SK-N-SH (cell line): ENCODE measurements around the gene TRMT61B. TPM values are rescaled to one million over a fixed set of nuclear protein-coding genes. Genes with fewer than 3 reads are reported as not detected.

Source experiments
- CTCF ChIA-PET: fragments of 300-600, 350-600 bp; formaldehyde crosslinking; extraction: SDS; loops from one replicate; lab custom pipeline; 2021; lab: Yijun Ruan, JAX
- POLR2A ChIA-PET: fragments of 350-600 bp; sonication (Branson Sonifier 250); formaldehyde crosslinking; extraction: SDS; loops from one replicate; lab custom pipeline; 2020; ENCODE audit warnings: antibody characterized with exemption, inconsistent platforms; lab: Yijun Ruan, JAX
- DNase-seq: peaks from one replicate; pipeline ENCODE4 v3.0.0; 2012
- H2AFZ ChIP-seq: fragments of 200-600 bp; sonication (generic); 2 replicates; pipeline ENCODE4 v1.8.1; 2016; ENCODE audit warnings: antibody characterized with exemption, mild to moderate bottlenecking, low read depth
- H3F3A ChIP-seq: fragments of 200-600 bp; sonication (generic); replicated peaks from 2 replicates; pipeline ENCODE3; 2016; ENCODE audit warnings: antibody characterized with exemption, mild to moderate bottlenecking; ENCODE audit not compliant: insufficient read depth
- H3K27ac ChIP-seq, 2 experiments: fragments of 200-500 bp in 1 of 2; fragments of 200-600 bp in 1 of 2; sonication (Bioruptor generic) in 1 of 2; sonication (generic), shearing (Covaris generic) in 1 of 2; 2 replicates each; pipeline versions ENCODE4 v1.5.1 to v1.6.1; 2014 to 2016; ENCODE audit warnings: low read depth in 2 of 2, inconsistent platforms in 1 of 2, low read length in 1 of 2, mild to moderate bottlenecking in 1 of 2, mixed read lengths in 1 of 2
- H3K27me3 ChIP-seq: fragments of 200-600 bp; sonication (generic), shearing (Covaris generic); 2 replicates; pipeline ENCODE4 v1.6.1; 2016; ENCODE audit warnings: mixed run types; ENCODE audit not compliant: insufficient read depth
- H3K36me3 ChIP-seq, 2 experiments: fragments of 200-500 bp in 1 of 2; fragments of 200-600 bp in 1 of 2; sonication (Bioruptor generic) in 1 of 2; sonication (generic) in 1 of 2; replicated peaks in 1 of 2; 2 replicates each; pipeline versions ENCODE3 to v1.5.1; 2014 to 2016; ENCODE audit warnings: low read length in 1 of 2, mild to moderate bottlenecking in 1 of 2; ENCODE audit not compliant: insufficient read depth in 2 of 2, control insufficient read depth in 1 of 2
- H3K4me1 ChIP-seq, 2 experiments: fragments of 200-500 bp in 1 of 2; fragments of 200-600 bp in 1 of 2; sonication (Bioruptor generic) in 1 of 2; sonication (generic), shearing (Covaris generic) in 1 of 2; 2 replicates each; pipeline versions ENCODE4 v1.5.1 to v1.6.1; 2014 to 2016; ENCODE audit warnings: low read depth in 1 of 2, low read length in 1 of 2, mixed run types in 1 of 2; ENCODE audit not compliant: insufficient read depth in 2 of 2, control insufficient read depth in 1 of 2
- H3K4me2 ChIP-seq: fragments of 200-600 bp; sonication (generic), shearing (Covaris generic); 2 replicates; pipeline ENCODE4 v1.6.1; 2017; ENCODE audit warnings: mixed run types
- H3K4me3 ChIP-seq, 2 experiments: fragments of 200-500 bp in 1 of 2; fragments of 200-600 bp in 1 of 2; sonication (Bioruptor generic) in 1 of 2; sonication (generic), shearing (Covaris generic) in 1 of 2; 2 replicates each; pipeline versions ENCODE4 v1.5.1 to v1.8.1; 2014 to 2016; ENCODE audit warnings: low read depth in 2 of 2, inconsistent platforms in 1 of 2, low read length in 1 of 2, mild to moderate bottlenecking in 1 of 2, mixed read lengths in 1 of 2, moderate library complexity in 1 of 2
- H3K79me2 ChIP-seq: fragments of 200-600 bp; sonication (generic); 2 replicates; pipeline ENCODE4 v1.8.1; 2017; ENCODE audit warnings: mild to moderate bottlenecking; ENCODE audit not compliant: insufficient read depth
- H3K9ac ChIP-seq: fragments of 200-600 bp; sonication (generic); 2 replicates; pipeline ENCODE4 v1.6.1; 2017; ENCODE audit warnings: mixed run types
- H3K9me2 ChIP-seq: fragments of 200-600 bp; sonication (generic); 2 replicates; pipeline ENCODE4 v1.6.1; 2017; ENCODE audit warnings: mixed run types
- H3K9me3 ChIP-seq: fragments of 200-600 bp; sonication (generic); 2 replicates; pipeline ENCODE4 v1.6.1; 2017; ENCODE audit warnings: mixed run types, mild to moderate bottlenecking, moderate library complexity
- H4K20me1 ChIP-seq: fragments of 200-600 bp; sonication (generic); 2 replicates; pipeline ENCODE4 v1.6.1; 2017; ENCODE audit warnings: mild to moderate bottlenecking, mixed run types; ENCODE audit not compliant: insufficient read depth
- ELF1 ChIP-seq: IDR thresholded peaks from 2 replicates; pipeline ENCODE4 v1.4.0; 2012
- FOSL2 ChIP-seq: IDR thresholded peaks from 2 replicates; pipeline ENCODE4 v1.4.0; 2012; ENCODE audit warnings: low read depth, mild to moderate bottlenecking, moderate library complexity, borderline replicate concordance
- FOXM1 ChIP-seq: IDR thresholded peaks from 2 replicates; pipeline ENCODE4 v1.4.0; 2012; ENCODE audit warnings: low read depth, mild to moderate bottlenecking
- GABPA ChIP-seq: IDR thresholded peaks from 2 replicates; pipeline ENCODE4 v1.4.0; 2012; ENCODE audit warnings: low read depth, mild to moderate bottlenecking
- JUND ChIP-seq: IDR thresholded peaks from 2 replicates; pipeline ENCODE4 v1.4.0; 2012
- MEF2A ChIP-seq: IDR thresholded peaks from 2 replicates; pipeline ENCODE4 v1.4.0; 2012; ENCODE audit warnings: low read depth, borderline replicate concordance
- PBX3 ChIP-seq: IDR thresholded peaks from 2 replicates; pipeline ENCODE4; 2012
- POLR2AphosphoS5 ChIP-seq: IDR thresholded peaks from 2 replicates; pipeline ENCODE4 v1.6.1; 2012; ENCODE audit warnings: low read depth, low read length
- RXRA ChIP-seq: IDR thresholded peaks from 2 replicates; pipeline ENCODE4 v1.4.0; 2012; ENCODE audit warnings: low read depth, mild to moderate bottlenecking, borderline replicate concordance
- SMC3 ChIP-seq: IDR thresholded peaks from 2 replicates; pipeline ENCODE4 v1.6.1; 2012; ENCODE audit warnings: low read depth, low read length, improper control_type of control experiment
- TCF12 ChIP-seq: IDR thresholded peaks from 2 replicates; pipeline ENCODE4 v1.4.0; 2012
- USF2 ChIP-seq: fragments of 150-350 bp; IDR thresholded peaks from 2 replicates; pipeline ENCODE4 v1.6.1; 2017; ENCODE audit warnings: antibody characterized with exemption, low read length, low read depth, borderline replicate concordance
- WGBS: methylation state at CpG from one replicate; pipeline ENCODE4 v1.1.6; 2017; ENCODE audit warnings: low lambda C conversion rate; 5-methylcytosine and 5-hydroxymethylcytosine counted together
- polyA plus RNA-seq, 3 experiments: library from polyadenylated mRNA; depleted of rRNA; stranded (reverse); fragments of >200 nt; gene quantifications; 2 replicates each; pipeline ENCODE4 v1.2.3, GENCODE V29; 2012

The TRMT61B gene
- polyA plus RNA-seq, 1 of the 3 experiments (the other 2 are of a cell fraction), result 11.4 TPM

- no peaks in the 10 kb centered on the region for H4K20me1 ChIP-seq
- ChIA-PET POLR2A (no interaction called here), CTCF (interaction anchor here (0.6 to 0.9 kb wide), 2 partner anchors 22 to 267 kb away, joined by 3 to 4 read pairs; no protein-coding TSS in a partner anchor)
- WGBS, result 79% methylated on average over 2 of the region's 2 CpGs
- H2AFZ ChIP-seq, result no peak overlapping the region
- H3K9me2 ChIP-seq, result no peaks in the 10 kb centered on the region
- peaks cover 2% of the 10 kb centered on the region for H3F3A ChIP-seq
- H3K79me2 ChIP-seq, result no peaks in the 10 kb centered on the region
- no peaks in the 10 kb centered on the region for H3K4me1 ChIP-seq
- H3K27ac ChIP-seq, result no peak overlapping the region
- no peak overlapping the region for H3K4me2 ChIP-seq
- no peak overlapping the region for H3K9ac ChIP-seq
- no peak for DNase-seq
- no peaks in the 10 kb centered on the region for H3K36me3 ChIP-seq
- no peaks in the 10 kb centered on the region for H3K9me3 ChIP-seq
- no peak overlapping the region for H3K4me3 ChIP-seq
- no peak for TF ChIP-seq JUND
- no peak for TF ChIP-seq USF2
- TF ChIP-seq GABPA, result no peak
- TF ChIP-seq, all 33 proteins: peak for 0
- H3K27me3 ChIP-seq, result no peaks in the 10 kb centered on the region
Measured at GRCh38 chr2:28833740-28834470, 36.2 kb downstream of the TRMT61B start.

- H3K79me2 ChIP-seq, result no peaks in the 10 kb centered on the region
- no peaks in the 10 kb centered on the region for H4K20me1 ChIP-seq
- H3K4me2 ChIP-seq, result no peak overlapping the region
- H3K4me1 ChIP-seq, result no peaks in the 10 kb centered on the region
- H3K27me3 ChIP-seq, result no peaks in the 10 kb centered on the region
- 62% methylated on average over 2 of the region's 2 CpGs for WGBS
- no peaks in the 10 kb centered on the region for H3K9me2 ChIP-seq
- POLR2A ChIA-PET, result no interaction called here
- no peak for DNase-seq
- TF ChIP-seq GABPA, result no peak
- no peak for TF ChIP-seq SMC3
- no peak for TF ChIP-seq ELF1
- peak; percentile 73 for TF ChIP-seq TCF12
- no peak for TF ChIP-seq USF2
- TF ChIP-seq MEF2A, result no peak
- peak; percentile 30; the same call in 1 of the 2 replicates for TF ChIP-seq JUND
- TF ChIP-seq FOXM1, result no peak
- no peak for TF ChIP-seq RXRA
- TF ChIP-seq FOSL2, result peak; percentile 51; the same call in 1 of the 2 replicates
- TF ChIP-seq POLR2AphosphoS5, result no peak
- 0 out of 2 replicates have a peak, but pooled peaks have one; percentile 40 for TF ChIP-seq PBX3
- TF ChIP-seq, all 33 proteins: peak for 4
- no peak overlapping the region for H3K27ac ChIP-seq
- no peaks in the 10 kb centered on the region for H3K36me3 ChIP-seq
- H2AFZ ChIP-seq, result no peak overlapping the region
- H3K9me3 ChIP-seq, result no peaks in the 10 kb centered on the region
- H3F3A ChIP-seq, result peaks cover 6% of the 10 kb centered on the region
- H3K9ac ChIP-seq, result no peak overlapping the region
- CTCF ChIA-PET, result interaction anchor here (0.9 kb wide), 2 partner anchors 261 to 268 kb away, joined by 3 read pairs; no protein-coding TSS in a partner anchor
- H3K4me3 ChIP-seq, result no peak overlapping the region
Measured at GRCh38 chr2:28828382-28828781, 41.7 kb downstream of the TRMT61B start.
